Measurements from ENCODE around the gene EIF4E3.

The EIF4E3 gene

GRCh38 chr3:71725271-71725991 is at the start of gene EIF4E3:
EIF4E3 (minus strand) TSS chr3:71725402; CDS start chr3:71725367, 35 bp downstream.
- DNase-seq (ENCODE audit: low spot score): no peak

- no peak for DNase-seq (ENCODE audit: low spot score)
Measured at GRCh38 chr3:71771884-71772283, 46.7 kb upstream of the EIF4E3 start.

DNA sequence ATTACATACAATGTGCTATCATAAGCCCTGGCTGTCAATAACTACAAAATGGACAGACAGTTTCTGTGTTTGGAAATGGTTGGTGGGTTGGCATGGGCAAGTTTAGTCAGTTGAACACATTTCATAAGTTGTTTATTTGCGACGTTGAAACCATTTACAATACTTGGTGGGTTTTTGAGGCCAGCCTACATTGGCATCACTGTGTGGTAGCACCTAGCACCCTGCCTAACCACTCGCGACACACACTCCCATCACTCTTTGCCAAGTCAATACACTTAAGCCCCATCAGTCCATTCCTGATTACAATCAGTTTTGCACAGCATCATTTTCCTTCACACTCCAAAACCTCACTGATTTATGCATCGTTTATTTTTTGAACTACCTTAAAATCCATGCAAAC is 45.9 kb upstream of the EIF4E3 start:
- no peak for DNase-seq (ENCODE audit: low spot score)

GRCh38 chr3:71763426-71763825 is 38.2 kb upstream of the EIF4E3 start:
- no peak for DNase-seq (ENCODE audit: low spot score)

DNA sequence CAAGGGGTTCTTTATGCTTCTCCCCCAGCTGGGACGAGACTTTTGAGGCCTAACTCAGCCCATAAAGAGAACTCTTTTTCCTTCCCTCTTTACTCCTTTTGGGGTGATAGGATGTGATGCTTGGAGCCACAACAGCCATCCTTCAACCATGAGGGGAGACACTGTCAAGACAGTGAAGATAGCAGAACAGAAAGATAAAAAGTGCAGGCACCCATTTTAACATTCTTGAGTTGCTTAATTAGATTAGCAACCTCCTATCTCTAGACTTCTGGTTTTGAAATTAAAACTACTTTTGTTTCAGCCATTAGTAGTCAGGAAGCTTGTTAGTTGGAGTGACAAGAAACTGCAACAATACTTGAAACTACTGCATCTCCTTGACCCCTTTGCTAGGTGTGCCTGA is 34.9 kb upstream of the EIF4E3 start:
- DNase-seq (ENCODE audit: low spot score): no peak

- DNase-seq (ENCODE audit: low spot score): no peak
Measured at GRCh38 chr3:71759401-71759800, 34.2 kb upstream of the EIF4E3 start.

DNA sequence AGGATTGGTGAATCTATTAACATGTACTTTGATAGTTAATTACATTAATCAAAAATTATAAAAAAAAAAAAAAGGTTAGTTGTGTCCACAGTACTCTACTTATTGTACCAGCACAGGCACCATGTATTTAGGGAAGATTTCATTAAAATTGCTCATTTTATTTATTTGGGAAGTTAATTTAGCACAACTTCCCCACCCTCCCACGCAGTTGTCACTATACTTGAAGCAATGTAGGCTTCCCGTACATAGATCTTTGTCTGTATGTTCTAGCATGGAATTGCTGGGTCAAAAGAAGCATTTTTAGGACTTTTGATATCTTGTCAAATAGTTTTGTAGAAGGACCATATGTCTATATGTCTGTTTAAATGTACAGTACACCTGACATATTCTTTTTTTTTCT is 32.9 kb upstream of the EIF4E3 start:
- no peak for DNase-seq (ENCODE audit: low spot score)

DNA sequence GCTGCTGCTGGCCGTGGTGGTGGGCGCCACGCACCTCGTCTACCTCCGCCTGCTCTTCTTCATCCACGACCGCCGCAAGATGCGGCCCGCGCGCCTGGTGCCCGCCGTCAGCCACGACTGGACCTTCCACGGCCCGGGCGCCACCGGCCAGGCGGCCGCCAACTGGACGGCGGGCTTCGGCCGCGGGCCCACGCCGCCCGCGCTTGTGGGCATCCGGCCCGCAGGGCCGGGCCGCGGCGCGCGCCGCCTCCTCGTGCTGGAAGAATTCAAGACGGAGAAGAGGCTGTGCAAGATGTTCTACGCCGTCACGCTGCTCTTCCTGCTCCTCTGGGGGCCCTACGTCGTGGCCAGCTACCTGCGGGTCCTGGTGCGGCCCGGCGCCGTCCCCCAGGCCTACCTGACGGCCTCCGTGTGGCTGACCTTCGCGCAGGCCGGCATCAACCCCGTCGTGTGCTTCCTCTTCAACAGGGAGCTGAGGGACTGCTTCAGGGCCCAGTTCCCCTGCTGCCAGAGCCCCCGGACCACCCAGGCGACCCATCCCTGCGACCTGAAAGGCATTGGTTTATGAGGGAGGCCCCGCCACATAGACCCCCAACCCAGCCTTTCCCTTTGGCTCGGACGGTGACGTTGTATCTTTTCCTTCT is 29.5 kb upstream of the EIF4E3 start:
- DNase-seq (ENCODE audit: low spot score): no peak

- no peak for DNase-seq (ENCODE audit: low spot score)
Measured at GRCh38 chr3:71753701-71754609, 28.8 kb upstream of the EIF4E3 start, which contains the start of gene GPR27. GPR27 (plus strand) TSS chr3:71753855; CDS start chr3:71754050, 195 bp downstream.

GRCh38 chr3:71752831-71753700 is 27.9 kb upstream of the EIF4E3 start:
- no peak for DNase-seq (ENCODE audit: low spot score)

DNA sequence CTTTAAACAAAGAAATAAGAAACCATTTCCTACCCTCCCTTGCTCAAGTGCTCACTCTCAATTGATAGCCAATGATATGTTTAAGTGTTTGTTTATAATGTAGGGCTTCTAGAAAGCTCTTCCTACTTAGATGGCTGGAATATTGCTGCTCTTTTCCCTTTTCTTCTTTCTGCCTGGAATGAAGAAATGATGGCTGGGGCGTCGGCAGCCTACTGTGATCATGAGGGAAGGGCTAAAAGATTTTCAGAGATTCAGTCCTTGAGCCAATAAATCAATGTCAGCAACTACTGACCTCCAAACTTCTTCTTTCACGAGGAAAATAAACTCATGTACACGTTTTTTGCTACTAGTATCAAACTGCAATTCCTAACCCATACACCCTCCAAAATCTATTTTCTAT is 26.4 kb upstream of the EIF4E3 start:
- DNase-seq (ENCODE audit: low spot score): no peak

- DNase-seq (ENCODE audit: low spot score): no peak
Measured at GRCh38 chr3:71744738-71745137, 19.5 kb upstream of the EIF4E3 start.

DNA sequence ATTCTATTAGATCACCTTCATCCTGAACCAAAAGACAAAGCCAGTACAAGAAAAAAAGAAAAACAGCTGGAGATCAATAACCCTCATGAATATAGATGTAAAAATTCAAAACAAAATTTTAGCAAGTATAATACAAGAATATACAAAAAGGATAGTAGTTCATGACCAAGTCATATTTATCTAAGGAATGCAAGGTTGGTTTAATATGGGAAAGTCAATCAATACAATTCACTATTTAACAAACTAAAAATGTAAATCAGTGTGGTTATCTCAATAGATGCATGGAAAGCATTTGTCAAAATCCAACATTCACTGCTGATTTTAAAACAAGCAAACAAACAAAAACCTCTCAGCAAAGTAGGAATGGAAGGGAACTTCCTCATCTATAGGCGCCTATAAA is 17.4 kb upstream of the EIF4E3 start:
- DNase-seq (ENCODE audit: low spot score): no peak

- no peak for DNase-seq (ENCODE audit: low spot score)
Measured at GRCh38 chr3:71734881-71735280, 9.7 kb upstream of the EIF4E3 start.

DNA sequence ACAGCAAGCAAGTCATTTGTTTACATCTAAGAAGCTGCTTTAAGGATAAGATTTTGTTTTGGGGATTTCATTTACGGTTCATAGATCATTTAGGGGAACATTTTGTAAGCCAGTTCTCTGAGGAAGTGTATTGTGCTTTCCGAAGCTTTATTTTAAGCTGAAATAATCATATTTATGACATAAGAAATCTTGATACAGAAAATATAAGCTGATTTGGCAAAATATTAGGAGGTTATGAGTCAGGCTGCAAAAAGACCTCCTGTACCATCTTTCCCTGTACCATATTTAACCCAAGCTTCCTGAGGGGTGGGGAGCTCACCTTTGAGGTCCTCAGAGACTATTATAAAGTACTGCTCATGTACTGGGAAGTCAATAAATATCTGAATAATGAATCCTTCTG is 8.1 kb upstream of the EIF4E3 start:
- no peak for DNase-seq (ENCODE audit: low spot score)

DNA sequence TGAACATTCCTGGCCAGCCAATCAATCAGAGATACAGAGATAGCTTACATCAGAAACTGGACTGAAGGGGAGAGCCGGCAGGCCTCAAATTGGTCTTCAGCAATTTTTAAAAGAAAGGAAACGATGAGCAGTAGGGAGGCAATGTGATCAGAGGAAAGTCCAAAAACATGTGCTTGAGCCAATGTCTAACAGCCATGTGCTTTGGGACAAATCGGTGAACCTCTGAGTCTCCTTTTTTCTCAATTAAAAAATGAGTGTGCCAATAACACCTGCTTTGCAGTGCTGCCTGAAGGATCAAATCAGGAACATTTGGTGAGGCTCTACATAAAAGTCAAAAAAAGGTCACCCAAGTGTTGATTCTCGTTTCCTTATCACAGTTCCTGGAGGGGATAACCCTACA is 7.4 kb upstream of the EIF4E3 start:
- no peak for DNase-seq (ENCODE audit: low spot score)

GRCh38 chr3:71728632-71729342 is 3.6 kb upstream of the EIF4E3 start:
- no peak for DNase-seq (ENCODE audit: low spot score)

DNA sequence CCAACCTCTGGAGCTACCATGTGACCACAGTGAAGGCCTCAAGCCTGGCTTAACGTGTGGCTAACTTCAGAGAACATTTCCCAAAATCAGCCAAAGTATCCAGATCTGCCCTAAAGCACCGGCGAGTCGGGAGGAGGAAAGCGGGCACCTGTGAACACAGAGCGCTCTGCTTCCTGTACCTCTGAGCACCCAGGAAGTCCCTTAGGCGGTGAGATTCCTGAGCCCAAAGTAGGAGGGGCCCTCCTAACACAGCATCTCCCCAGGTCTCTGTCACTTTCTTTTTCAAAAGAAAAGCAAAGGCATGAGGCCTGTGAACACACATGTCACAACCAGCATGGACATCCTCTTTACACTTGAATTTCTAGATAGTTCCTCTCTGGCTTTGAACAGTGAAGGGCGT is 944 bp upstream of the EIF4E3 start:
- peak; percentile 49 for DNase-seq (ENCODE audit: low spot score)

GRCh38 chr3:71724584-71725270 is 475 bp downstream of the EIF4E3 start:
- DNase-seq (ENCODE audit: low spot score): no peak

GRCh38 chr3:71724171-71724453 is 1.1 kb downstream of the EIF4E3 start:
- no peak for DNase-seq (ENCODE audit: low spot score)

All from activated CD4-positive, alpha-beta T cell treated with anti-CD3 and anti-CD28 coated beads, Interleukin-2, Interleukin-4, amounts not matched to agents 100 ng/mL and 50 ng/mL, durations not matched to agents 16 hours and 8 hours (primary cell).